Renal cortical epithelial cell (primary cell): ENCODE results near the gene KRTAP17-1. TPM values are rescaled to one million over a fixed set of nuclear protein-coding genes. Genes with fewer than 3 reads are reported as not detected.
A peak's percentile ranks its signal among the peaks of the same experiment; 100 is the strongest.

ENCODE experiments used
- DNase-seq: peaks from one replicate; pipeline ENCODE4 v3.0.0-alpha.2; 2011; ENCODE audit warnings: low read depth
- total RNA-seq: library from RNA; depleted of rRNA; stranded (reverse); fragments of >200 nt; gene quantifications from 2 replicates; pipeline ENCODE4 v1.2.3, GENCODE V29; 2014

Gene KRTAP17-1
- total RNA-seq, 1 donor from 2014 or later, result not detected

GRCh38 chr17:41333098-41333497, 17.6 kb upstream of the KRTAP17-1 start:
- no peak for DNase-seq

- no peak for DNase-seq
These were observed 16.7 kb upstream of the KRTAP17-1 start for GRCh38 chr17:41332239-41332638.

- DNase-seq, result no peak
These were observed 16.1 kb upstream of the KRTAP17-1 start for GRCh38 chr17:41331606-41332005.

- peak; percentile 44 for DNase-seq
These were observed 13.9 kb upstream of the KRTAP17-1 start for GRCh38 chr17:41329279-41329948.

- DNase-seq, result no peak
These were observed 12.7 kb upstream of the KRTAP17-1 start for GRCh38 chr17:41328207-41328606.

GRCh38 chr17:41327411-41328120, 12.1 kb upstream of the KRTAP17-1 start:
- DNase-seq, result no peak

- DNase-seq, result no peak
These were observed 10.9 kb upstream of the KRTAP17-1 start for GRCh38 chr17:41326173-41327145.

- DNase-seq, result no peak
These were observed 10.1 kb upstream of the KRTAP17-1 start for GRCh38 chr17:41325611-41326010.

GRCh38 chr17:41325126-41325525, 9.6 kb upstream of the KRTAP17-1 start:
- no peak for DNase-seq

GRCh38 chr17:41324180-41325075, 8.9 kb upstream of the KRTAP17-1 start:
- no peak for DNase-seq

- no peak for DNase-seq
These were observed 7.7 kb upstream of the KRTAP17-1 start for GRCh38 chr17:41322903-41323895.

GRCh38 chr17:41322094-41322902, 6.8 kb upstream of the KRTAP17-1 start:
- DNase-seq, result peak; percentile 79

- DNase-seq, result no peak
These were observed 2.7 kb upstream of the KRTAP17-1 start for GRCh38 chr17:41318231-41318630.

- peak; percentile 27 for DNase-seq
These were observed 420 bp upstream of the KRTAP17-1 start for GRCh38 chr17:41315814-41316445.

GRCh38 chr17:41311111-41311510, 4.4 kb downstream of the KRTAP17-1 start:
- DNase-seq, result no peak

- no peak for DNase-seq
These were observed 6.6 kb downstream of the KRTAP17-1 start, which contains the start of gene KRTAP16-1 for GRCh38 chr17:41308918-41309359. Gene KRTAP16-1 (minus strand): TSS chr17:41309309. CDS start chr17:41309253, 56 bp downstream.

- DNase-seq, result peak; percentile 16
These were observed 7.1 kb downstream of the KRTAP17-1 start for GRCh38 chr17:41308251-41308917.

GRCh38 chr17:41307647-41308046, 7.9 kb downstream of the KRTAP17-1 start:
- peak; percentile 88 for DNase-seq
